GM23338 (cell line): ENCODE measurements around the gene CCRL2. TPM values are rescaled to one million over a fixed set of nuclear protein-coding genes. Genes with fewer than 3 reads are reported as not detected.

ENCODE experiments used
- ATAC-seq: fragments of 200-7000 bp; cut with Tn5 transposase; 3 replicates; pipeline ENCODE4 v1.9.1; 2020
- DNase-seq: peaks from one replicate; pipeline ENCODE4 v3.0.0-alpha.2; 2015; ENCODE audit warnings: low spot score
- H2AFZ ChIP-seq: fragments of 200-600 bp; sonication (generic); 2 replicates; pipeline ENCODE4 v1.8.0; 2016; ENCODE audit warnings: antibody characterized with exemption, mild to moderate bottlenecking, moderate library complexity
- H3F3A ChIP-seq: fragments of 200-600 bp; sonication (generic); replicated peaks from 2 replicates; pipeline ENCODE4 v1.8.0; 2017; ENCODE audit warnings: antibody characterized with exemption, mixed run types, low read depth
- H3K27ac ChIP-seq: fragments of 200-600 bp; sonication (generic); 2 replicates; pipeline ENCODE4 v1.6.1; 2016; ENCODE audit warnings: low read depth
- H3K27me3 ChIP-seq: fragments of 200-600 bp; sonication (generic); 2 replicates; pipeline ENCODE4 v1.8.0; 2016; ENCODE audit warnings: mild to moderate bottlenecking, mixed run types, moderate library complexity; ENCODE audit not compliant: insufficient read depth
- H3K36me3 ChIP-seq: fragments of 200-600 bp; sonication (generic); 2 replicates; pipeline ENCODE4 v1.8.0; 2016; ENCODE audit warnings: mild to moderate bottlenecking; ENCODE audit not compliant: insufficient read depth
- H3K4me1 ChIP-seq: fragments of 200-600 bp; sonication (generic); 2 replicates; pipeline ENCODE4 v1.8.0; 2016; ENCODE audit warnings: mild to moderate bottlenecking, moderate library complexity; ENCODE audit not compliant: insufficient read depth
- H3K4me2 ChIP-seq: fragments of 200-600 bp; sonication (generic); 2 replicates; pipeline ENCODE4 v1.7.1; 2017; ENCODE audit warnings: mixed run types
- H3K4me3 ChIP-seq: fragments of 200-600 bp; sonication (generic); 2 replicates; pipeline ENCODE4 v1.6.1; 2016; ENCODE audit warnings: mixed run types
- H3K79me2 ChIP-seq: fragments of 200-600 bp; sonication (generic); replicated peaks from 2 replicates; pipeline ENCODE4 v1.8.0; 2017; ENCODE audit warnings: mild to moderate bottlenecking; ENCODE audit not compliant: insufficient read depth
- H3K9me2 ChIP-seq: fragments of 200-600 bp; sonication (generic); 2 replicates; pipeline ENCODE4 v1.8.0; 2017; ENCODE audit not compliant: insufficient read depth
- H4K20me1 ChIP-seq: fragments of 200-600 bp; sonication (generic); replicated peaks from 2 replicates; pipeline ENCODE4 v1.8.0; 2017; ENCODE audit warnings: mild to moderate bottlenecking; ENCODE audit not compliant: insufficient read depth
- H3K27ac Mint-ChIP-seq: 2 replicates; pipeline ENCODE4 v1.8.0; 2020; ENCODE audit warnings: inconsistent platforms, mild to moderate bottlenecking, moderate library complexity, mixed read lengths
- H3K27me3 Mint-ChIP-seq: 3 replicates; pipeline ENCODE4 v1.8.0; 2022; ENCODE audit warnings: low read depth, mild to moderate bottlenecking, moderate library complexity, mixed read lengths, inconsistent platforms; ENCODE audit not compliant: insufficient read depth, poor library complexity
- H3K36me3 Mint-ChIP-seq: 3 replicates; pipeline ENCODE4 v1.8.0; 2021; ENCODE audit warnings: low read depth, mild to moderate bottlenecking, inconsistent platforms, moderate library complexity, mixed read lengths
- H3K4me1 Mint-ChIP-seq: 3 replicates; pipeline ENCODE4 v1.8.0; 2020; ENCODE audit warnings: mild to moderate bottlenecking, inconsistent platforms, mixed read lengths
- H3K4me3 Mint-ChIP-seq: 3 replicates; pipeline ENCODE4 v1.8.0; 2021; ENCODE audit warnings: moderate library complexity, mild to moderate bottlenecking, inconsistent platforms, mixed read lengths
- H3K9me3 Mint-ChIP-seq: 3 replicates; pipeline ENCODE4 v1.8.0; 2020; ENCODE audit warnings: moderate library complexity, mild to moderate bottlenecking, inconsistent platforms, mixed read lengths
- EZH2 ChIP-seq: fragments of 200-600 bp; sonication (generic); IDR thresholded peaks from one replicate; pipeline ENCODE4 v1.8.0; 2017; ENCODE audit warnings: antibody characterized with exemption, mild to moderate bottlenecking, low read depth; ENCODE audit not compliant: unreplicated experiment
- EZH2phosphoT487 ChIP-seq: fragments of 200-600 bp; sonication (generic); IDR thresholded peaks from one replicate; pipeline ENCODE4 v1.8.1; 2018; ENCODE audit warnings: antibody characterized with exemption; ENCODE audit not compliant: unreplicated experiment
- JUNB ChIP-seq: IDR thresholded peaks from one replicate; pipeline ENCODE4 v1.6.1; 2016; ENCODE audit warnings: antibody characterized with exemption; ENCODE audit not compliant: unreplicated experiment
- REST ChIP-seq: IDR thresholded peaks from one replicate; pipeline ENCODE4 v1.6.1; 2018; ENCODE audit warnings: antibody characterized with exemption; ENCODE audit not compliant: unreplicated experiment
- ZNF114 ChIP-seq: fragments of 250-450 bp; sonication (Bioruptor Pico); IDR thresholded peaks from 2 replicates; pipeline ENCODE4 v1.5.0; 2020; ENCODE audit warnings: mild to moderate bottlenecking, moderate library complexity
- ZNF462 ChIP-seq: fragments of 250-450 bp; sonication (Bioruptor Pico); IDR thresholded peaks from 2 replicates; pipeline ENCODE4 v1.5.0; 2020; ENCODE audit warnings: mild to moderate bottlenecking, moderate library complexity
- polyA plus RNA-seq: library from polyadenylated mRNA; unstranded; fragments of >200 nt; fragmentation: Nextera tagmentation; extraction: Ambion mirVana; gene quantifications from 2 replicates; pipeline ENCODE4 v1.2.1, GENCODE V29; 2016
- total RNA-seq: library from RNA; depleted of rRNA; stranded (reverse); fragments of >200 nt; shearing (Covaris generic); gene quantifications from 2 replicates; pipeline ENCODE4 v1.2.3, GENCODE V29; 2014

The CCRL2 gene
- total and polyA plus RNA-seq, 2 experiments from 2014 or later, result not detected

- TF ChIP-seq ZNF462 (CRISPR knock-in tag) (no peak), EZH2 (no peak), ZNF114 (no peak), REST (no peak)
Observed at GRCh38 chr3:46405301-46406019, 1.6 kb upstream of the CCRL2 start (continued).

GRCh38 chr3:46406443-46406787 lies 644 bp upstream of the CCRL2 start:
- H3K36me3 Mint-ChIP-seq, result no peaks in the 10 kb centered on the region
- no peaks in the 10 kb centered on the region for H3K27me3 ChIP-seq
- no peaks in the 10 kb centered on the region for H3K9me3 Mint-ChIP-seq
- H3K27me3 Mint-ChIP-seq, result peaks cover 4% of the 10 kb centered on the region
- H3K4me1 ChIP-seq, result no peaks in the 10 kb centered on the region
- no peaks in the 10 kb centered on the region; the same call in 2 of the 3 replicates for H3K4me1 Mint-ChIP-seq
- no peak overlapping the region for H3K4me3 Mint-ChIP-seq
- no peaks in the 10 kb centered on the region for H3F3A ChIP-seq
- no peak overlapping the region for H3K27ac Mint-ChIP-seq
- DNase-seq (no peak), ATAC-seq (no peak)
- H3K4me3 ChIP-seq, result no peak overlapping the region
- H3K4me2 ChIP-seq, result no peak overlapping the region
- H2AFZ ChIP-seq, result no peak overlapping the region
- H3K36me3 ChIP-seq, result no peaks in the 10 kb centered on the region
- no peaks in the 10 kb centered on the region for H3K9me2 ChIP-seq
- no peaks in the 10 kb centered on the region for H3K79me2 ChIP-seq
- no peak overlapping the region for H3K27ac ChIP-seq
- no peaks in the 10 kb centered on the region for H4K20me1 ChIP-seq
- TF ChIP-seq EZH2phosphoT487, result no peak
- TF ChIP-seq ZNF114, result no peak
- no peak for TF ChIP-seq JUNB
